ENCODE data around the gene SWI5.

DNA sequence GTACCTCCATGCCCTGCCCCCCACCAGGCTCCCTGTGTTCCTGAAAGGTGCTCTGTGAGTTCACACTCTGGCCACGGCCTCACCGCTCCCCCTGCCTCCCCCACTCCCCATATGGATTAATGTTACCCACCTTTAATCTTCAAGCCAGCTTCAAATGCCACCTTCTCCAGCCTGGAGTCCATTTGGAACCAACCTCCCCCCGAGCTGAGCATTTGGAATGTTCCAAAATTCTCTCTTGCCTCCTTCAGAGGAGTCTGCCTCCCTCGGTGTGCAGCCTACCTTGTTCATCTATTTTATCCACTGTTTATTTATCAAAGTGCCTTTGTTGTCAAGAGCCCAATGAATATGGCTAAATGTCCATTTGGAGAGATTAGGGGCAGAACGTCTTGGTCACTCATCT, 4.6 kb upstream of the SWI5 start:
- TF ChIP-seq, protein P1, sequence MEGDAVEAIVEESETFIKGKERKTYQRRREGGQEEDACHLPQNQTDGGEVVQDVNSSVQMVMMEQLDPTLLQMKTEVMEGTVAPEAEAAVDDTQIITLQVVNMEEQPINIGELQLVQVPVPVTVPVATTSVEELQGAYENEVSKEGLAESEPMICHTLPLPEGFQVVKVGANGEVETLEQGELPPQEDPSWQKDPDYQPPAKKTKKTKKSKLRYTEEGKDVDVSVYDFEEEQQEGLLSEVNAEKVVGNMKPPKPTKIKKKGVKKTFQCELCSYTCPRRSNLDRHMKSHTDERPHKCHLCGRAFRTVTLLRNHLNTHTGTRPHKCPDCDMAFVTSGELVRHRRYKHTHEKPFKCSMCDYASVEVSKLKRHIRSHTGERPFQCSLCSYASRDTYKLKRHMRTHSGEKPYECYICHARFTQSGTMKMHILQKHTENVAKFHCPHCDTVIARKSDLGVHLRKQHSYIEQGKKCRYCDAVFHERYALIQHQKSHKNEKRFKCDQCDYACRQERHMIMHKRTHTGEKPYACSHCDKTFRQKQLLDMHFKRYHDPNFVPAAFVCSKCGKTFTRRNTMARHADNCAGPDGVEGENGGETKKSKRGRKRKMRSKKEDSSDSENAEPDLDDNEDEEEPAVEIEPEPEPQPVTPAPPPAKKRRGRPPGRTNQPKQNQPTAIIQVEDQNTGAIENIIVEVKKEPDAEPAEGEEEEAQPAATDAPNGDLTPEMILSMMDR (IDR thresholded peaks at IDR 0.05) = no peak
- TF ChIP-seq POLR2AphosphoS5 (IDR thresholded peaks at IDR 0.05) = no peak
- TF ChIP-seq POLR2A (IDR thresholded peaks at IDR 0.05) = no peak
- no peak for TF ChIP-seq EP300 (IDR thresholded peaks at IDR 0.05)
